Ishikawa (cell line): Measurements from ENCODE around the gene GALE.

Experiments
- CEBPB ChIP-seq: IDR thresholded peaks from 2 replicates; pipeline ENCODE4 v1.6.1; 2012
- CREB1 ChIP-seq: IDR thresholded peaks from 2 replicates; pipeline ENCODE4 v1.6.1; 2012; ENCODE audit warnings: low read depth
- EGR1 ChIP-seq: IDR thresholded peaks from 2 replicates; pipeline ENCODE4 v1.6.1; 2012
- EP300 ChIP-seq: IDR thresholded peaks from 2 replicates; pipeline ENCODE4 v1.6.1; 2012; ENCODE audit warnings: borderline replicate concordance
- FOXM1 ChIP-seq: IDR thresholded peaks from 2 replicates; pipeline ENCODE4 v1.6.1; 2012; ENCODE audit warnings: low read depth, borderline replicate concordance
- NFIC ChIP-seq: IDR thresholded peaks from 2 replicates; pipeline ENCODE4 v1.6.1; 2012
- RAD21 ChIP-seq: IDR thresholded peaks from 2 replicates; pipeline ENCODE4 v1.6.1; 2012; ENCODE audit warnings: low read depth
- TAF1 ChIP-seq: IDR thresholded peaks from 2 replicates; pipeline ENCODE4 v1.6.1; 2012; ENCODE audit warnings: low read depth, mild to moderate bottlenecking
- TCF12 ChIP-seq: IDR thresholded peaks from 2 replicates; pipeline ENCODE4 v1.6.1; 2012; ENCODE audit warnings: low read depth
- TEAD4 ChIP-seq: IDR thresholded peaks from 2 replicates; pipeline ENCODE4 v1.6.1; 2012
- YY1 ChIP-seq: IDR thresholded peaks from 2 replicates; pipeline ENCODE4 v1.6.1; 2012; ENCODE audit warnings: low read depth
- ZBTB7A ChIP-seq: IDR thresholded peaks from 2 replicates; pipeline ENCODE4 v1.6.1; 2012; ENCODE audit warnings: low read depth
- TF ChIP-seq, protein P1 (sequence below): IDR thresholded peaks from 2 replicates; pipeline ENCODE4 v1.6.1; 2012; ENCODE audit warnings: low read depth, mild to moderate bottlenecking
- TF ChIP-seq, protein P2 (sequence below): IDR thresholded peaks from 2 replicates; pipeline ENCODE4 v1.6.1; 2012
- TF ChIP-seq, protein P3 (sequence below): IDR thresholded peaks from 2 replicates; pipeline ENCODE4 v1.6.1; 2012

GALE gene

DNA sequence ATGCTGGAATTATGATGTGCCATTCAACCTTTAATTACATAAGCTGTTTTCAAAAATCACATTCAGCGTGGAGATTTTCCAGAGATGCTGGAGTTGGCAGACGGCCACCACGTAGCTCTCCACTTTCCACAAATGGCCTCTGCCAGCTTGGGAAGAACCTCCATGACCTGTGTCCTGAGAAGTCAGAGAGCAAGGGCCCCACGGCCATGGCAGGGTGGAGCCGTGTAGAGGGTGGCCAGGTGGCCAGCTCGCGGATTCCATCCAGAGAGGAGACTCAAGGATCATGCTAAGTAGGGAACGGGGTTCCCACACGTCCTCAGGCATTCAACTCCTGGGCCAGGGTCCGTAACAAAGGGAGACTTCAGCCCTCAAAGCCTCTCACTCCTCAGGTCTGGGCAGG, 1.3 kb upstream of the GALE start:
- TF ChIP-seq CREB1, result no peak
- TF ChIP-seq TAF1, result no peak
- TF ChIP-seq, protein P1, sequence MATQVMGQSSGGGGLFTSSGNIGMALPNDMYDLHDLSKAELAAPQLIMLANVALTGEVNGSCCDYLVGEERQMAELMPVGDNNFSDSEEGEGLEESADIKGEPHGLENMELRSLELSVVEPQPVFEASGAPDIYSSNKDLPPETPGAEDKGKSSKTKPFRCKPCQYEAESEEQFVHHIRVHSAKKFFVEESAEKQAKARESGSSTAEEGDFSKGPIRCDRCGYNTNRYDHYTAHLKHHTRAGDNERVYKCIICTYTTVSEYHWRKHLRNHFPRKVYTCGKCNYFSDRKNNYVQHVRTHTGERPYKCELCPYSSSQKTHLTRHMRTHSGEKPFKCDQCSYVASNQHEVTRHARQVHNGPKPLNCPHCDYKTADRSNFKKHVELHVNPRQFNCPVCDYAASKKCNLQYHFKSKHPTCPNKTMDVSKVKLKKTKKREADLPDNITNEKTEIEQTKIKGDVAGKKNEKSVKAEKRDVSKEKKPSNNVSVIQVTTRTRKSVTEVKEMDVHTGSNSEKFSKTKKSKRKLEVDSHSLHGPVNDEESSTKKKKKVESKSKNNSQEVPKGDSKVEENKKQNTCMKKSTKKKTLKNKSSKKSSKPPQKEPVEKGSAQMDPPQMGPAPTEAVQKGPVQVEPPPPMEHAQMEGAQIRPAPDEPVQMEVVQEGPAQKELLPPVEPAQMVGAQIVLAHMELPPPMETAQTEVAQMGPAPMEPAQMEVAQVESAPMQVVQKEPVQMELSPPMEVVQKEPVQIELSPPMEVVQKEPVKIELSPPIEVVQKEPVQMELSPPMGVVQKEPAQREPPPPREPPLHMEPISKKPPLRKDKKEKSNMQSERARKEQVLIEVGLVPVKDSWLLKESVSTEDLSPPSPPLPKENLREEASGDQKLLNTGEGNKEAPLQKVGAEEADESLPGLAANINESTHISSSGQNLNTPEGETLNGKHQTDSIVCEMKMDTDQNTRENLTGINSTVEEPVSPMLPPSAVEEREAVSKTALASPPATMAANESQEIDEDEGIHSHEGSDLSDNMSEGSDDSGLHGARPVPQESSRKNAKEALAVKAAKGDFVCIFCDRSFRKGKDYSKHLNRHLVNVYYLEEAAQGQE, result no peak
- no peak for TF ChIP-seq NFIC
- no peak for TF ChIP-seq TCF12
- TF ChIP-seq, protein P2, sequence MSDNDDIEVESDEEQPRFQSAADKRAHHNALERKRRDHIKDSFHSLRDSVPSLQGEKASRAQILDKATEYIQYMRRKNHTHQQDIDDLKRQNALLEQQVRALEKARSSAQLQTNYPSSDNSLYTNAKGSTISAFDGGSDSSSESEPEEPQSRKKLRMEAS, result no peak
- no peak for TF ChIP-seq ZBTB7A
- no peak for TF ChIP-seq RAD21
- TF ChIP-seq TEAD4, result no peak
- TF ChIP-seq, protein P3, sequence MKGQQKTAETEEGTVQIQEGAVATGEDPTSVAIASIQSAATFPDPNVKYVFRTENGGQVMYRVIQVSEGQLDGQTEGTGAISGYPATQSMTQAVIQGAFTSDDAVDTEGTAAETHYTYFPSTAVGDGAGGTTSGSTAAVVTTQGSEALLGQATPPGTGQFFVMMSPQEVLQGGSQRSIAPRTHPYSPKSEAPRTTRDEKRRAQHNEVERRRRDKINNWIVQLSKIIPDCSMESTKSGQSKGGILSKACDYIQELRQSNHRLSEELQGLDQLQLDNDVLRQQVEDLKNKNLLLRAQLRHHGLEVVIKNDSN, result no peak

DNA sequence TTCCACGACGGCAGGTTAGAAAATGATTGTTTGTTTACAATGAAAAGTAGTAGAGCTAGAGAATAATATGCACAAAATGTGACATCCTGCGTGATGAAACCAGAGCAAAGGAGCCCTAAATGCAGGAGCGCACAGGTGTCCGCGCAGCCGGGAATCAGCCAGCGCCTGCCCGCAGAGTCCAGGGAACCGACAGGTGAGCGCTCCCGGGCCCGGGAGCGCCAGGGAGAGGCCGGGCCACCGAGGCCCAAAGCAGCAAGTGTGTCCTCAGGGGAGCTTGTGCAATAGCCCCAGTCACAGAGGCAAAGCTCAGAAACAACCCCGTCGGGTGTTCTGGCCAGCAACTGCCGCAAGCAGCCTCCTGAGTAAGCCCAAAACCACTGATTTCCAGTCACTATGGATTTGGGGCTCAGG, 789 bp upstream of the GALE start:
- no peak for TF ChIP-seq RAD21
- TF ChIP-seq, protein P1, result no peak
- TF ChIP-seq CEBPB, result no peak
- no peak for TF ChIP-seq TAF1
- no peak for TF ChIP-seq EP300
- TF ChIP-seq ZBTB7A, result no peak
- TF ChIP-seq, protein P3, result no peak
- TF ChIP-seq, protein P2, result no peak
- no peak for TF ChIP-seq EGR1
- no peak for TF ChIP-seq CREB1
- TF ChIP-seq NFIC, result no peak
- TF ChIP-seq FOXM1, result no peak

DNA sequence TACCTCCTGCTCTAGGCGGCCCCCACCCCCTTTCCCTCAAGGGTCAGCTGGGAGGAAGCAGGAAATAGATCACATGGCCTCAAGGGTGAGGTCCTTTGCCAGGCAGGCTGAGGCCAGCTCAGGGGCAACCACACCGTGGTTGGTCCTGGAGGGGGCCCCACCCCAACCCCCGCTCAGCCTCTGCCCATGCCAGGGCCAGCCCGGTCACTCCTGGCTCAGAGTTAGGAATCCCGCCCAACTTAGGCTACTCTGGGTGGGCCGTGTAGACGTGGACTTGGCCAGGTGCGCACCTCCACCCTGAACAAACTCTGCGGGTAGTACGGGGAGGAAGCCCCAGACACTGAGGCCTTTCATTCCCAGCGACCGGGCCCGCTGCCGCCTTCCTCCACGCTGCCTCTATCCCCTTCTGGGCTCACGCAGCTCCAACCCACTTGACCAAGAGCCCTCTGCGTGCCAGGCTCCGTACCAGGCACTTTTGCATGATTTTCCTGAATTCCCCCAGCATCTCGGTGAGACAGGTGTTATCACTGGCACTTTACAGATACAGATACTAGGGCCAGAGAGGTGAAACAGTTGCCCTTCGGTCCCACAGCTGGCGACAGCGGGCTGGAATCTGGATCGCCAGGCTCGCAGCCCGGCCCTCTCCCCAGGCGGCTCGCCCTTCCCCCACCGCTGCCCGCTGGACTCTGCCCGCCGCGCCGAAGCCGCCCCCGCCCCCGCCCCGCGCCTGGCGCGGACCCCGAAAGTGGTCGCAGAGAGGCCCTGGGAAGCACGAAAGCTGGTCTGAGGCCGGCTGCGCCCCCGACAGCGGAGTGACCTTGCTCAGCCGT, 769 bp downstream of the GALE start:
- TF ChIP-seq RAD21 (no peak), EGR1 (peak; percentile 46; the same call in 1 of the 2 replicates), TAF1 (no peak)
- TF ChIP-seq, protein P3, result peak; percentile 73

DNA sequence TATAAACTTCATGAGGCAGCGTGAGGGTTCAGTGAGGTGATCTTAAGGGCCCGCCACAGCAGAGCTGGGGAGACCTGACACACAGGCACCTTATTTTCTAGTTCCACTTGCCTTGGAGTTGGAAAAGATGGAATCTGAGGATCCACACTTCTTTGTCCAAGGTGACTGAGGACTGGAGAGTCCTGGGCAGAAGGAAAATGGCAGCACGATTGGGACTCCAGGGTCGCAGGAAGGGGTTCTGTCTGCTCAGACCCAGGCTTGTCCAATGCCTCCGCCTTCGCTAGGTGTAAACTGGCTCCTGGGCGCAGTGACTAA, 1.3 kb downstream of the GALE start:
- TF ChIP-seq, protein P2, result no peak
- no peak for TF ChIP-seq RAD21

DNA sequence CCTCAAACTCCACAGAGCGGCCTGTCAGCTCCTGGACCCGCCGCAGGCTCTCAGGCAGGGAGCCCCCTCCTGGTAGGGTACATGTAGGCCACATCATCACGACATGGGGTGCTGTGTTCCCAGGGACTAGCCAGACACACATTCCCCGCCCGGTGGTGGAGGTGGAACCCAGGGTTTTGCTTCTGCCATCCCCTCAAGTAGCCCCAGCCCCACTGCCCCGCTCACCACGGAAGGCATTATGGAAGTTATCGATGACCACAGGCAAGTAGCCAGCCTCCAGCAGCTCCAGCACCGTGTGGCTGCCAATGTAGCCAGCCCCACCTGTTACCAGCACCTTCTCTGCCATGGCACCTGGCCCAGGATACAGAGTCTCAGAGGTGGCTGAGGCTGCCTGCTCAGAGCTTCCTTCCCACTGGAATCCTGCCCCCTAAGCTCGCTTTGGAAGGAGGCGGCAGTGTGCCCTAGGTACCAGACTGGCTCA, 1.9 kb downstream of the GALE start:
- TF ChIP-seq TAF1, result no peak
- TF ChIP-seq CREB1, result no peak
- no peak for TF ChIP-seq TEAD4
- TF ChIP-seq, protein P1, result no peak
- TF ChIP-seq EGR1, result no peak
- no peak for TF ChIP-seq RAD21
- TF ChIP-seq, protein P2, result no peak
- TF ChIP-seq, protein P3, result no peak
- TF ChIP-seq CEBPB, result no peak
- no peak for TF ChIP-seq FOXM1
- no peak for TF ChIP-seq YY1
- no peak for TF ChIP-seq EP300
